Measurements from ENCODE around the gene GNAT1. TPM values are rescaled to one million over a fixed set of nuclear protein-coding genes. Genes with fewer than 3 reads are reported as not detected.

Gene GNAT1
- total RNA-seq, 1 experiment from 2014 or later: not detected

- H3K23ac ChIP-seq (ENCODE audit: insufficient read length, low read depth, low read length): no peak overlapping the region
- no peaks in the 10 kb centered on the region for H3K79me1 ChIP-seq (ENCODE audit: insufficient read depth, low read depth, low read length, poor library complexity, severe bottlenecking)
- peaks cover 3 to 17% (median 10%) of the 10 kb centered on the region in 3 experiments for H3K36me3 Mint-ChIP-seq (ENCODE audit: insufficient read depth in 1 of 3, low read depth in 3 of 3)
- no peak overlapping the region for H3K27ac ChIP-seq (ENCODE audit: insufficient read length, low read depth, low read length)
- H2BK12ac ChIP-seq (ENCODE audit: insufficient read length, low read depth, low read length): no peak overlapping the region
- peaks cover 7% of the 10 kb centered on the region; the same call in 1 of the 2 replicates for H3K4me1 ChIP-seq (ENCODE audit: insufficient read depth, low read length)
- H3K79me2 ChIP-seq (ENCODE audit: insufficient read depth, low read length): no peaks in the 10 kb centered on the region
- WGBS (ENCODE audit: extremely low coverage, insufficient read length, low lambda C conversion rate): no CpG with 5 or more reads among the region's 11 CpGs
- no peak overlapping the region for H3K14ac ChIP-seq (ENCODE audit: insufficient read depth, low read length)
- peaks cover 37 to 55% of the 10 kb centered on the region in 2 experiments for H3K4me1 Mint-ChIP-seq
- H3K27me3 ChIP-seq (ENCODE audit: insufficient read depth, low read length): no peaks in the 10 kb centered on the region
- H3K9me3 Mint-ChIP-seq: no peaks in the 10 kb centered on the region
- H3K56ac ChIP-seq (ENCODE audit: insufficient read length, low read depth, low read length): no peak overlapping the region
- H2AK5ac ChIP-seq (ENCODE audit: insufficient read length, low read length): no peak overlapping the region
- H4K20me1 ChIP-seq (ENCODE audit: control insufficient read depth, insufficient read depth, insufficient read length): no peaks in the 10 kb centered on the region
- H3K23me2 ChIP-seq (ENCODE audit: insufficient read length, low read depth, low read length, poor library complexity, severe bottlenecking): no peaks in the 10 kb centered on the region
- H3T11ph ChIP-seq (ENCODE audit: low read length): no peak overlapping the region
- no peak overlapping the region for H2BK15ac ChIP-seq (ENCODE audit: low read depth, low read length)
- no peak overlapping the region for H2BK20ac ChIP-seq (ENCODE audit: low read depth, low read length, poor library complexity, severe bottlenecking)
- TF ChIP-seq CTCF (conservative IDR thresholded peaks at IDR 0.05): no peak
- peak overlapping the region in 1 of 3 experiments; percentile 73; a peak in 1 of 7 replicates for H3K27ac Mint-ChIP-seq
- no peak overlapping the region for H3K4me2 ChIP-seq (ENCODE audit: insufficient read depth, insufficient read length, low read length)
- no peak overlapping the region for H2AFZ ChIP-seq (ENCODE audit: low read length)
- H3K18ac ChIP-seq (ENCODE audit: insufficient read length, low read depth, low read length): no peak overlapping the region
- no peak overlapping the region for H4K8ac ChIP-seq (replicated peaks; ENCODE audit: insufficient read length, low read depth, low read length)
- H3K4me3 Mint-ChIP-seq: no peak overlapping the region
- no peaks in the 10 kb centered on the region for H3K9me3 ChIP-seq (ENCODE audit: control insufficient read depth, low read depth, low read length)
- no peak overlapping the region for H4K5ac ChIP-seq (ENCODE audit: insufficient read length, low read depth, low read length)
- no peak overlapping the region for H4K91ac ChIP-seq (ENCODE audit: insufficient read length, low read depth, low read length)
- H3K4ac ChIP-seq (ENCODE audit: low read depth, low read length): no peak overlapping the region
- DNase-seq: no peak
- no peak overlapping the region for H3K9ac ChIP-seq (ENCODE audit: extremely low read depth, insufficient read length, low read length)
- no peaks in the 10 kb centered on the region; the same call in 1 of the 2 replicates for H3K27me3 Mint-ChIP-seq (ENCODE audit: low read depth)
- no peak overlapping the region for H2BK120ac ChIP-seq (ENCODE audit: low read depth, low read length, poor library complexity, severe bottlenecking)
- no peak overlapping the region for H2BK5ac ChIP-seq (ENCODE audit: insufficient read length, low read length)
Observed at GRCh38 chr3:50169232-50169832, 22.1 kb upstream of the GNAT1 start.
